Right lobe of liver (tissue), 4 donors: ENCODE data around the gene RCOR3.

ENCODE experiments used
- CTCF ChIP-seq, 4 donors: fragments of 200-600 bp in 3 of 4; fragments of 450-650 bp in 1 of 4; IDR thresholded peaks; one replicate each; pipeline versions ENCODE4 v1.5.1 to v1.8.0; 2016 to 2022; ENCODE audit warnings: antibody characterized with exemption in 4 of 4, mild to moderate bottlenecking in 2 of 4
- POLR2A ChIP-seq: fragments of 450-650 bp; IDR thresholded peaks from one replicate; pipeline ENCODE4 v1.6.1; 2017; ENCODE audit warnings: antibody characterized with exemption, mild to moderate bottlenecking
- donor health status: DM: no; HTN: no; CAD: no.
- donor health status: DM: no; HTN: no; CAD: no.
- donor health status: DM: no; HTN: yes; CAD: no.

GRCh38 chr1:211213702-211214101, 45.5 kb upstream of the RCOR3 start:
- TF ChIP-seq POLR2A (no peak), CTCF (IDR thresholded peaks at IDR 0.05) (no peak)
